K562 (cell line): ENCODE data around the gene ZNF189.

Source experiments
- BCLAF1 ChIP-seq, 2 experiments: fragments of 450-650 bp in 1 of 2; IDR thresholded peaks; 2 replicates each; pipeline ENCODE4 v1.6.1; 2011 to 2017; ENCODE audit warnings: low read depth in 2 of 2, antibody characterized with exemption in 1 of 2, borderline replicate concordance in 1 of 2, low read length in 1 of 2, mild to moderate bottlenecking in 1 of 2, mixed read lengths in 1 of 2; ENCODE audit not compliant: control insufficient read depth in 1 of 2
- E2F4 ChIP-seq: sonication (generic); formaldehyde crosslinking; IDR thresholded peaks from 2 replicates; pipeline ENCODE4 v1.8.0; 2022; ENCODE audit warnings: mild to moderate bottlenecking, low read depth, missing genetic modification reagents
- HMG20A ChIP-seq: fragments of 450-650 bp; formaldehyde crosslinking; conservative IDR thresholded peaks from 2 replicates; pipeline ENCODE4 v1.4.0; 2020; ENCODE audit warnings: mild to moderate bottlenecking, mixed read lengths
- HNRNPH1 ChIP-seq: fragments of 200-400 bp; formaldehyde crosslinking; optimal IDR thresholded peaks from 2 replicates; pipeline ENCODE3; 2017; ENCODE audit warnings: low read depth, mild to moderate bottlenecking, low read length, moderate library complexity
- SRF ChIP-seq, 2 experiments: fragments of 250-450, 450-650 bp in 1 of 2; sonication (Bioruptor Pico) in 1 of 2; sonication (generic) in 1 of 2; formaldehyde crosslinking; IDR thresholded peaks; 2 replicates each; pipeline versions ENCODE4 v1.5.0 to v1.5.1; 2020 to 2022; ENCODE audit warnings: mild to moderate bottlenecking in 1 of 2, missing genetic modification reagents in 1 of 2
- ZC3H4 ChIP-seq: sonication (generic); formaldehyde crosslinking; IDR thresholded peaks from 2 replicates; pipeline ENCODE4 v1.9.0; 2021; ENCODE audit warnings: missing genetic modification reagents, borderline replicate concordance
- ZNF717 ChIP-seq: fragments of 250-450 bp; sonication (Bioruptor Pico); IDR thresholded peaks from 2 replicates; pipeline ENCODE4 v1.5.0; 2021

GRCh38 chr9:101394687-101395086 is 4.0 kb upstream of the ZNF189 start:
- no peak for TF ChIP-seq ZC3H4
- TF ChIP-seq HMG20A (CRISPR knock-in tag) = no peak
- TF ChIP-seq SRF (CRISPR knock-in tag; IDR thresholded peaks at IDR 0.05) = no peak
- TF ChIP-seq BCLAF1 (IDR thresholded peaks at IDR 0.05; ENCODE audit: borderline replicate concordance in 1 of 2, control insufficient read depth in 1 of 2, low read depth in 2 of 2, low read length in 1 of 2) = no peak
- no peak for TF ChIP-seq E2F4
- TF ChIP-seq ZNF717 (CRISPR knock-in tag) = no peak
- no peak for TF ChIP-seq HNRNPH1
